H9 (cell line): ENCODE measurements around the gene SLC13A1. TPM values are rescaled to one million over a fixed set of nuclear protein-coding genes. Genes with fewer than 3 reads are reported as not detected.

Experiments used
- DNase-seq: peaks from one replicate; pipeline ENCODE4 v3.0.0-alpha.2; 2017
- H2AFZ ChIP-seq: one replicate; pipeline ENCODE4 v1.6.1; 2013; ENCODE audit warnings: mild to moderate bottlenecking, low read length, control low read depth, moderate library complexity
- H2AK5ac ChIP-seq: 2 replicates; pipeline ENCODE4 v1.6.1; 2013; ENCODE audit warnings: low read length, control low read depth, mixed read lengths; ENCODE audit not compliant: insufficient read length
- H2BK120ac ChIP-seq: one replicate; pipeline ENCODE4 v1.6.1; 2013; ENCODE audit warnings: low read depth, mild to moderate bottlenecking, low read length, control low read depth, inconsistent platforms; ENCODE audit not compliant: poor library complexity, severe bottlenecking
- H2BK12ac ChIP-seq: 2 replicates; pipeline ENCODE4 v1.6.1; 2013; ENCODE audit warnings: low read length, control low read depth, mixed read lengths, low read depth; ENCODE audit not compliant: insufficient read length
- H2BK15ac ChIP-seq: 2 replicates; pipeline ENCODE4 v1.6.1; 2013; ENCODE audit warnings: low read depth, low read length, control low read depth
- H2BK20ac ChIP-seq: one replicate; pipeline ENCODE4 v1.6.1; 2013; ENCODE audit warnings: low read depth, mild to moderate bottlenecking, low read length, control low read depth, inconsistent platforms; ENCODE audit not compliant: poor library complexity, severe bottlenecking
- H2BK5ac ChIP-seq: 2 replicates; pipeline ENCODE4 v1.6.1; 2013; ENCODE audit warnings: low read length, control low read depth, mixed read lengths; ENCODE audit not compliant: insufficient read length
- H3K14ac ChIP-seq: 2 replicates; pipeline ENCODE4 v1.6.1; 2013; ENCODE audit warnings: low read length, control low read depth; ENCODE audit not compliant: insufficient read depth
- H3K18ac ChIP-seq: 2 replicates; pipeline ENCODE4 v1.6.1; 2013; ENCODE audit warnings: low read depth, mild to moderate bottlenecking, mixed read lengths, low read length, control low read depth; ENCODE audit not compliant: insufficient read length
- H3K23ac ChIP-seq: 2 replicates; pipeline ENCODE4 v1.6.1; 2013; ENCODE audit warnings: low read length, control low read depth, mixed read lengths, low read depth; ENCODE audit not compliant: insufficient read length
- H3K23me2 ChIP-seq: 2 replicates; pipeline ENCODE4 v1.6.1; 2013; ENCODE audit warnings: low read depth, mild to moderate bottlenecking, mixed read lengths, low read length, control low read depth; ENCODE audit not compliant: insufficient read length, poor library complexity, severe bottlenecking
- H3K27ac ChIP-seq: 2 replicates; pipeline ENCODE4 v1.5.1; 2013; ENCODE audit warnings: low read length, control low read depth, mixed read lengths, low read depth; ENCODE audit not compliant: insufficient read length
- H3K27me3 ChIP-seq: 2 replicates; pipeline ENCODE4 v1.6.1; 2013; ENCODE audit warnings: low read length, control low read depth, inconsistent platforms; ENCODE audit not compliant: insufficient read depth
- H3K4ac ChIP-seq: 2 replicates; pipeline ENCODE4 v1.6.1; 2013; ENCODE audit warnings: low read depth, mild to moderate bottlenecking, control low read depth, inconsistent platforms, low read length, moderate library complexity
- H3K4me1 ChIP-seq: 2 replicates; pipeline ENCODE4 v1.6.1; 2013; ENCODE audit warnings: low read length, control low read depth, inconsistent platforms; ENCODE audit not compliant: insufficient read depth
- H3K4me2 ChIP-seq: 2 replicates; pipeline ENCODE4 v1.6.1; 2013; ENCODE audit warnings: low read length, control low read depth, mixed read lengths; ENCODE audit not compliant: insufficient read length, insufficient read depth
- H3K56ac ChIP-seq: 2 replicates; pipeline ENCODE4 v1.6.1; 2013; ENCODE audit warnings: low read depth, mild to moderate bottlenecking, mixed read lengths, low read length, control low read depth; ENCODE audit not compliant: insufficient read length
- H3K79me1 ChIP-seq: 2 replicates; pipeline ENCODE4 v1.6.1; 2013; ENCODE audit warnings: low read depth, mild to moderate bottlenecking, moderate library complexity, low read length, control low read depth, inconsistent platforms; ENCODE audit not compliant: insufficient read depth, poor library complexity, severe bottlenecking
- H3K79me2 ChIP-seq: 2 replicates; pipeline ENCODE4 v1.6.1; 2013; ENCODE audit warnings: low read length, control low read depth, inconsistent platforms; ENCODE audit not compliant: insufficient read depth
- H3K9ac ChIP-seq: 2 replicates; pipeline ENCODE4 v1.6.1; 2013; ENCODE audit warnings: low read length, control low read depth, mixed read lengths; ENCODE audit not compliant: insufficient read length; ENCODE audit errors: extremely low read depth
- H3K9me3 ChIP-seq: one replicate; pipeline ENCODE4 v1.6.1; 2013; ENCODE audit warnings: low read depth, low read length, inconsistent platforms; ENCODE audit not compliant: control insufficient read depth
- H3T11ph ChIP-seq: one replicate; pipeline ENCODE4 v1.6.1; 2013; ENCODE audit warnings: mild to moderate bottlenecking, low read length, control low read depth, inconsistent platforms
- H4K20me1 ChIP-seq: one replicate; pipeline ENCODE4 v1.6.1; 2013; ENCODE audit not compliant: control insufficient read depth, insufficient read length, insufficient read depth
- H4K5ac ChIP-seq: 2 replicates; pipeline ENCODE4 v1.6.1; 2013; ENCODE audit warnings: low read depth, mild to moderate bottlenecking, mixed read lengths, low read length, control low read depth; ENCODE audit not compliant: insufficient read length
- H4K8ac ChIP-seq: replicated peaks from 2 replicates; pipeline ENCODE4 v1.6.1; 2013; ENCODE audit warnings: low read length, control low read depth, mixed read lengths, low read depth; ENCODE audit not compliant: insufficient read length
- H4K91ac ChIP-seq: 2 replicates; pipeline ENCODE4 v1.6.1; 2013; ENCODE audit warnings: low read depth, mild to moderate bottlenecking, moderate library complexity, mixed read lengths, low read length, control low read depth; ENCODE audit not compliant: insufficient read length
- H3K27ac Mint-ChIP-seq, 3 experiments: 2 replicates in 2 of 3; 3 replicates in 1 of 3; pipeline ENCODE4 v1.8.0; 2020 to 2021; ENCODE audit warnings: mixed read lengths in 3 of 3, mild to moderate bottlenecking in 1 of 3, moderate library complexity in 1 of 3
- H3K27me3 Mint-ChIP-seq: 2 replicates; pipeline ENCODE4 v1.8.0; 2021; ENCODE audit warnings: low read depth, mild to moderate bottlenecking, moderate library complexity, mixed read lengths
- H3K36me3 Mint-ChIP-seq, 3 experiments: 2 replicates in 2 of 3; 3 replicates in 1 of 3; pipeline ENCODE4 v1.8.0; 2020 to 2021; ENCODE audit warnings: low read depth in 3 of 3, mixed read lengths in 3 of 3; ENCODE audit not compliant: insufficient read depth in 1 of 3
- H3K4me1 Mint-ChIP-seq, 2 experiments: 2 replicates each; pipeline ENCODE4 v1.8.0; 2020; ENCODE audit warnings: mixed read lengths in 2 of 2
- H3K4me3 Mint-ChIP-seq, 2 experiments: 2 replicates in 1 of 2; 3 replicates in 1 of 2; pipeline ENCODE4 v1.8.0; 2020 to 2021; ENCODE audit warnings: mild to moderate bottlenecking in 2 of 2, mixed read lengths in 2 of 2, moderate library complexity in 1 of 2
- H3K9me3 Mint-ChIP-seq, 2 experiments: 2 replicates in 1 of 2; 3 replicates in 1 of 2; pipeline ENCODE4 v1.8.0; 2020; ENCODE audit warnings: mild to moderate bottlenecking in 2 of 2, mixed read lengths in 2 of 2, moderate library complexity in 1 of 2
- CTCF ChIP-seq: fragments of 200-600 bp; sonication (generic); conservative IDR thresholded peaks from 3 replicates; pipeline ENCODE4 v1.8.0; 2021; ENCODE audit warnings: antibody characterized with exemption, mild to moderate bottlenecking
- total RNA-seq: library from RNA; stranded (reverse); gene quantifications from 2 replicates; pipeline ENCODE4 v1.2.1, GENCODE V29; 2021

The SLC13A1 gene
- total RNA-seq, 1 experiment from 2014 or later = not detected

GRCh38 chr7:123126171-123126570 lies 73.6 kb downstream of the SLC13A1 start:
- no peak overlapping the region for H3K27ac Mint-ChIP-seq
- no peak overlapping the region for H2BK12ac ChIP-seq
- no peaks in the 10 kb centered on the region for H3K27me3 Mint-ChIP-seq
- DNase-seq = no peak
- no peaks in the 10 kb centered on the region for H3K4me1 Mint-ChIP-seq
- no peak overlapping the region for H2AK5ac ChIP-seq
- H3K4me3 Mint-ChIP-seq = no peak overlapping the region
- H3K36me3 Mint-ChIP-seq = no peaks in the 10 kb centered on the region
- H4K20me1 ChIP-seq = no peaks in the 10 kb centered on the region
- H3K23me2 ChIP-seq = no peaks in the 10 kb centered on the region
- no peak overlapping the region for H2BK120ac ChIP-seq
- H4K91ac ChIP-seq = no peak overlapping the region
- H3K9me3 ChIP-seq = no peaks in the 10 kb centered on the region
- H3K79me2 ChIP-seq = no peaks in the 10 kb centered on the region
- H3K27ac ChIP-seq = no peak overlapping the region
- no peak overlapping the region for H2AFZ ChIP-seq
- no peak overlapping the region for H3T11ph ChIP-seq
- H3K14ac ChIP-seq = no peak overlapping the region
- no peaks in the 10 kb centered on the region for H3K79me1 ChIP-seq
- no peak overlapping the region for H3K9ac ChIP-seq
- H3K9me3 Mint-ChIP-seq = no peaks in the 10 kb centered on the region
- no peak overlapping the region for H4K8ac ChIP-seq
- TF ChIP-seq CTCF = no peak
- H3K18ac ChIP-seq = no peak overlapping the region
- H3K4ac ChIP-seq = no peak overlapping the region
- no peak overlapping the region for H2BK5ac ChIP-seq
- H3K56ac ChIP-seq = no peak overlapping the region
- no peaks in the 10 kb centered on the region for H3K4me1 ChIP-seq
- no peak overlapping the region for H2BK15ac ChIP-seq
- H3K27me3 ChIP-seq = no peaks in the 10 kb centered on the region
- H3K4me2 ChIP-seq = no peak overlapping the region
- no peak overlapping the region for H2BK20ac ChIP-seq
- no peak overlapping the region for H3K23ac ChIP-seq
- no peak overlapping the region for H4K5ac ChIP-seq
